CD8-positive, alpha-beta memory T cell (primary cell): ENCODE data around the gene KRTAP19-4. TPM values are rescaled to one million over a fixed set of nuclear protein-coding genes. Genes with fewer than 3 reads are reported as not detected.
A peak's percentile ranks its signal among the peaks of the same experiment; 100 is the strongest.

ENCODE experiments used
- CTCF ChIA-PET: fragments of 350-600 bp; sonication (Branson Sonifier 250); formaldehyde crosslinking; loops from one replicate; lab custom pipeline; 2021; ENCODE audit warnings: antibody characterized with exemption; lab: Charles Lee
- POLR2A ChIA-PET: fragments of 350-600 bp; sonication (Branson Sonifier 250); formaldehyde crosslinking; loops from one replicate; lab custom pipeline; 2021; ENCODE audit warnings: antibody characterized with exemption; lab: Charles Lee
- DNase-seq, 5 donors: peaks; one replicate each; pipeline versions ENCODE4 v3.0.0 to v3.0.0-alpha.2; 2020 to 2022; ENCODE audit warnings: mixed read lengths in 1 of 5
- H3K27ac ChIP-seq: one replicate; pipeline ENCODE4 v1.7.0; 2013; ENCODE audit warnings: low read depth, mild to moderate bottlenecking, low read length, moderate library complexity
- H3K27me3 ChIP-seq: 2 replicates; pipeline ENCODE4 v1.7.0; 2013; ENCODE audit warnings: low read length, mild to moderate bottlenecking; ENCODE audit not compliant: insufficient read depth, poor library complexity, severe bottlenecking
- H3K36me3 ChIP-seq: 2 replicates; pipeline ENCODE4 v1.7.0; 2013; ENCODE audit warnings: mild to moderate bottlenecking, low read length, moderate library complexity; ENCODE audit not compliant: insufficient read depth
- H3K4me1 ChIP-seq: 2 replicates; pipeline ENCODE4 v1.7.0; 2013; ENCODE audit warnings: mild to moderate bottlenecking, low read length, moderate library complexity; ENCODE audit not compliant: insufficient read depth
- H3K4me3 ChIP-seq: 2 replicates; pipeline ENCODE4 v1.7.0; 2013; ENCODE audit warnings: mild to moderate bottlenecking, low read length
- H3K9me3 ChIP-seq: 2 replicates; pipeline ENCODE4 v1.7.0; 2013; ENCODE audit warnings: mild to moderate bottlenecking, low read length
- H3K27ac Mint-ChIP-seq, 8 donors: one replicate each; pipeline ENCODE4 v1.8.0; 2020 to 2021; ENCODE audit warnings: mixed read lengths in 8 of 8, mild to moderate bottlenecking in 6 of 8, inconsistent platforms in 3 of 8, moderate library complexity in 3 of 8
- H3K27me3 Mint-ChIP-seq, 2 donors: one replicate each; pipeline ENCODE4 v1.8.0; 2020 to 2021; ENCODE audit warnings: mixed read lengths in 2 of 2, mild to moderate bottlenecking in 1 of 2, moderate library complexity in 1 of 2
- H3K36me3 Mint-ChIP-seq, 3 donors: one replicate each; pipeline ENCODE4 v1.8.0; 2020 to 2021; ENCODE audit warnings: mixed read lengths in 3 of 3, inconsistent platforms in 1 of 3, mild to moderate bottlenecking in 1 of 3
- H3K4me1 Mint-ChIP-seq, 3 donors: one replicate each; pipeline ENCODE4 v1.8.0; 2020 to 2021; ENCODE audit warnings: mixed read lengths in 3 of 3, inconsistent platforms in 1 of 3, mild to moderate bottlenecking in 1 of 3
- H3K4me3 Mint-ChIP-seq, 7 donors: one replicate each; pipeline ENCODE4 v1.8.0; 2020 to 2021; ENCODE audit warnings: mixed read lengths in 7 of 7, mild to moderate bottlenecking in 6 of 7, moderate library complexity in 4 of 7, inconsistent platforms in 2 of 7
- H3K9me3 Mint-ChIP-seq, 5 donors: one replicate each; pipeline ENCODE4 v1.8.0; 2020 to 2022; ENCODE audit warnings: mixed read lengths in 5 of 5, mild to moderate bottlenecking in 3 of 5, moderate library complexity in 2 of 5, inconsistent platforms in 1 of 5
- polyA plus RNA-seq: library from polyadenylated mRNA; unstranded; fragments of 300-500 nt; fragmentation: Illumina TruSeq; gene quantifications from one replicate; pipeline ENCODE4 v1.2.3, GENCODE V29; 2021
- total RNA-seq, 2 experiments: library from RNA; stranded (reverse); gene quantifications; one replicate each; pipeline ENCODE4 v1.2.3, GENCODE V29; 2021

The KRTAP19-4 gene
- total and polyA plus RNA-seq, 3 experiments from 2014 or later, result not detected

- ChIA-PET CTCF (no interaction called here), POLR2A (no interaction called here)
- no peak overlapping the region for H3K27ac ChIP-seq
- H3K4me3 ChIP-seq, result no peak overlapping the region
- no peak for DNase-seq
- Mint-ChIP-seq H3K27me3 (no peaks in the 10 kb centered on the region), H3K36me3 (no peaks in the 10 kb centered on the region), H3K9me3 (peaks cover 0 to 6% (median 4%) of the 10 kb centered on the region in 5 donors), H3K27ac (no peak overlapping the region), H3K4me1 (no peaks in the 10 kb centered on the region), H3K4me3 (no peak overlapping the region)
- no peaks in the 10 kb centered on the region for H3K36me3 ChIP-seq
- H3K27me3 ChIP-seq, result no peaks in the 10 kb centered on the region
- H3K9me3 ChIP-seq, result no peaks in the 10 kb centered on the region
- H3K4me1 ChIP-seq, result no peaks in the 10 kb centered on the region
These were observed 10.8 kb downstream of the KRTAP19-4 start for GRCh38 chr21:30486180-30486579.

GRCh38 chr21:30482130-30482529, 14.8 kb downstream of the KRTAP19-4 start:
- no peaks in the 10 kb centered on the region for H3K4me1 Mint-ChIP-seq
- CTCF ChIA-PET, result no interaction called here

GRCh38 chr21:30480145-30480544, 16.8 kb downstream of the KRTAP19-4 start, which contains the start of gene KRTAP19-1:
TSS of gene KRTAP19-1 (minus strand) at chr21:30480367. CDS start at chr21:30480317, 50 bp downstream.
- Histone ChIP-seq H3K27me3 (no peaks in the 10 kb centered on the region), H3K27ac (no peak within 1 kb of the TSS), H3K4me1 (no peaks in the 10 kb centered on the region), H3K9me3 (no peaks in the 10 kb centered on the region), H3K4me3 (no peak within 1 kb of the TSS), H3K36me3 (no peaks in the 10 kb centered on the region)
- Mint-ChIP-seq H3K4me3 (no peak within 1 kb of the TSS), H3K9me3 (peaks cover 0 to 3% (median 0%) of the 10 kb centered on the region in 5 donors), H3K27me3 (no peaks in the 10 kb centered on the region), H3K4me1 (no peaks in the 10 kb centered on the region), H3K27ac (no peak within 1 kb of the TSS), H3K36me3 (no peaks in the 10 kb centered on the region)
- no peak for DNase-seq
- POLR2A ChIA-PET, result no interaction called here
- CTCF ChIA-PET, result no interaction called here

More at GRCh38 chr21:30482130-30482529, 14.8 kb downstream of the KRTAP19-4 start:
- Histone ChIP-seq H3K36me3 (no peaks in the 10 kb centered on the region), H3K4me1 (no peaks in the 10 kb centered on the region), H3K27ac (no peak overlapping the region), H3K4me3 (no peak overlapping the region), H3K27me3 (no peaks in the 10 kb centered on the region), H3K9me3 (no peaks in the 10 kb centered on the region)
- Mint-ChIP-seq H3K27me3 (no peaks in the 10 kb centered on the region), H3K27ac (no peak overlapping the region), H3K9me3 (peaks cover 0 to 3% (median 3%) of the 10 kb centered on the region in 5 donors), H3K4me3 (no peak overlapping the region), H3K36me3 (no peaks in the 10 kb centered on the region)
- DNase-seq, result no peak
- POLR2A ChIA-PET, result no interaction called here

GRCh38 chr21:30479259-30479658, 17.7 kb downstream of the KRTAP19-4 start:
- no peaks in the 10 kb centered on the region for H3K4me1 ChIP-seq
- ChIA-PET POLR2A (no interaction called here), CTCF (no interaction called here)
- no peak overlapping the region for H3K4me3 Mint-ChIP-seq
- no peaks in the 10 kb centered on the region for H3K36me3 ChIP-seq
- H3K36me3 Mint-ChIP-seq, result no peaks in the 10 kb centered on the region
- H3K9me3 ChIP-seq, result no peaks in the 10 kb centered on the region
- H3K9me3 Mint-ChIP-seq, result peaks cover 0 to 3% (median 0%) of the 10 kb centered on the region in 5 donors
- H3K27me3 ChIP-seq, result no peaks in the 10 kb centered on the region
- no peaks in the 10 kb centered on the region for H3K27me3 Mint-ChIP-seq
- no peak overlapping the region for H3K27ac Mint-ChIP-seq
- no peak for DNase-seq
- no peak overlapping the region for H3K4me3 ChIP-seq
- H3K27ac ChIP-seq, result no peak overlapping the region
- no peaks in the 10 kb centered on the region for H3K4me1 Mint-ChIP-seq

- no peaks in the 10 kb centered on the region for H3K4me1 Mint-ChIP-seq
- ChIA-PET POLR2A (no interaction called here), CTCF (no interaction called here)
- H3K27ac Mint-ChIP-seq, result peak overlapping the region in 1 of 8 donors; percentile 38
- peaks cover 0 to 3% (median 0%) of the 10 kb centered on the region in 5 donors for H3K9me3 Mint-ChIP-seq
- no peaks in the 10 kb centered on the region for H3K27me3 Mint-ChIP-seq
- Histone ChIP-seq H3K27me3 (no peaks in the 10 kb centered on the region), H3K36me3 (no peaks in the 10 kb centered on the region), H3K9me3 (no peaks in the 10 kb centered on the region), H3K27ac (no peak overlapping the region), H3K4me1 (no peaks in the 10 kb centered on the region), H3K4me3 (no peak overlapping the region)
- DNase-seq, result no peak
- no peaks in the 10 kb centered on the region for H3K36me3 Mint-ChIP-seq
- no peak overlapping the region for H3K4me3 Mint-ChIP-seq
These were observed 19.0 kb downstream of the KRTAP19-4 start for GRCh38 chr21:30478004-30478403.

GRCh38 chr21:30468900-30469714, 27.9 kb downstream of the KRTAP19-4 start:
- no peak overlapping the region for H3K27ac ChIP-seq
- H3K27me3 ChIP-seq, result no peaks in the 10 kb centered on the region
- H3K4me3 ChIP-seq, result no peak overlapping the region
- no peaks in the 10 kb centered on the region for H3K36me3 ChIP-seq
- no peaks in the 10 kb centered on the region for H3K4me1 ChIP-seq
- H3K9me3 ChIP-seq, result no peaks in the 10 kb centered on the region
- no peaks in the 10 kb centered on the region for H3K36me3 Mint-ChIP-seq
- no peaks in the 10 kb centered on the region for H3K4me1 Mint-ChIP-seq
- H3K9me3 Mint-ChIP-seq, result peaks cover 0 to 5% (median 3%) of the 10 kb centered on the region in 5 donors
- DNase-seq, result no peak
- no peak overlapping the region for H3K4me3 Mint-ChIP-seq
- ChIA-PET POLR2A (no interaction called here), CTCF (no interaction called here)
- H3K27me3 Mint-ChIP-seq, result no peaks in the 10 kb centered on the region
- H3K27ac Mint-ChIP-seq, result no peak overlapping the region

- no peak for DNase-seq
- Histone ChIP-seq H3K9me3 (no peaks in the 10 kb centered on the region), H3K36me3 (no peaks in the 10 kb centered on the region), H3K4me3 (no peak overlapping the region), H3K27me3 (no peaks in the 10 kb centered on the region), H3K27ac (no peak overlapping the region), H3K4me1 (no peaks in the 10 kb centered on the region)
- H3K9me3 Mint-ChIP-seq, result peaks cover 0 to 11% (median 3%) of the 10 kb centered on the region in 5 donors
- H3K36me3 Mint-ChIP-seq, result no peaks in the 10 kb centered on the region
- POLR2A ChIA-PET, result no interaction called here
- H3K4me3 Mint-ChIP-seq, result no peak overlapping the region
- H3K4me1 Mint-ChIP-seq, result no peaks in the 10 kb centered on the region
- CTCF ChIA-PET, result no interaction called here
- no peak overlapping the region for H3K27ac Mint-ChIP-seq
- no peaks in the 10 kb centered on the region for H3K27me3 Mint-ChIP-seq
These were observed 33.3 kb downstream of the KRTAP19-4 start for GRCh38 chr21:30463713-30464112.

- no peaks in the 10 kb centered on the region for H3K36me3 ChIP-seq
- no peaks in the 10 kb centered on the region for H3K4me1 ChIP-seq
- ChIA-PET CTCF (no interaction called here), POLR2A (no interaction called here)
- no peaks in the 10 kb centered on the region for H3K36me3 Mint-ChIP-seq
- H3K4me3 Mint-ChIP-seq, result no peak overlapping the region
- H3K4me3 ChIP-seq, result no peak overlapping the region
- H3K27ac ChIP-seq, result no peak overlapping the region
- H3K9me3 Mint-ChIP-seq, result peaks cover 0 to 4% (median 1%) of the 10 kb centered on the region in 5 donors
- H3K9me3 ChIP-seq, result no peaks in the 10 kb centered on the region
- H3K27me3 Mint-ChIP-seq, result no peaks in the 10 kb centered on the region
- no peaks in the 10 kb centered on the region for H3K4me1 Mint-ChIP-seq
- no peak for DNase-seq
- no peak overlapping the region for H3K27ac Mint-ChIP-seq
- H3K27me3 ChIP-seq, result no peaks in the 10 kb centered on the region
These were observed 48.5 kb downstream of the KRTAP19-4 start for GRCh38 chr21:30448514-30448913.
